ENCODE results near the gene TNRC6B. TPM values are rescaled to one million over a fixed set of nuclear protein-coding genes. Genes with fewer than 3 reads are reported as not detected.
A peak's percentile ranks its signal among the peaks of the same experiment; 100 is the strongest.

Gene TNRC6B
- total RNA-seq, 1 experiment from 2014 or later = 50.4 TPM

DNA sequence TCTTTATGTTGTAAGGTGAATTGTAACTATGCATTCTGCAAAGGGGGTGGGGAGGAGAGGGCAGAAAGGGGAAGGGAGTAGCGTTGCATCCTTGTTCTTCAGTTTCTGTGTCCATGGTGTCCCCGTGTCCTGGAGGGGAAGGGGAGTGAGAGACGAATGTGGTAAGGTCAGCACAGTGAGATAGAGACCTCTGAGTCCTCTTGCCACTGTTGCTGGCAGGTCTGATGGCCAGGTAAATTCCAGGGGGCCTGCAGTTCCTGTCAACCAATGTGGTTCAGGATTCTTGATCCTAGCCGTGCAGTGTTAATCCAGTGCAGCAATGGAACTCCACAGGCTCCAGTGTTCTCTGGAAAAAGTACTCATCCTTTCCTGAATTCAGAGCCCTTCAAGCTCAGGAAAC, 154.0 kb downstream of the TNRC6B start (continued):
- TF ChIP-seq, protein P1, sequence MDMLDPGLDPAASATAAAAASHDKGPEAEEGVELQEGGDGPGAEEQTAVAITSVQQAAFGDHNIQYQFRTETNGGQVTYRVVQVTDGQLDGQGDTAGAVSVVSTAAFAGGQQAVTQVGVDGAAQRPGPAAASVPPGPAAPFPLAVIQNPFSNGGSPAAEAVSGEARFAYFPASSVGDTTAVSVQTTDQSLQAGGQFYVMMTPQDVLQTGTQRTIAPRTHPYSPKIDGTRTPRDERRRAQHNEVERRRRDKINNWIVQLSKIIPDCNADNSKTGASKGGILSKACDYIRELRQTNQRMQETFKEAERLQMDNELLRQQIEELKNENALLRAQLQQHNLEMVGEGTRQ (CRISPR knock-in tag; IDR thresholded peaks at IDR 0.05) = no peak
- TF ChIP-seq RELA (CRISPR knock-in tag; IDR thresholded peaks at IDR 0.05; ENCODE audit: borderline replicate concordance) = no peak
- no peak for TF ChIP-seq MYBL2 (CRISPR knock-in tag; IDR thresholded peaks at IDR 0.05)
- no peak for TF ChIP-seq FOXK1 (CRISPR knock-in tag; IDR thresholded peaks at IDR 0.05)
- no peak for TF ChIP-seq GRHL2 (CRISPR knock-in tag; IDR thresholded peaks at IDR 0.05; ENCODE audit: insufficient replicate concordance, severe bottlenecking)
- TF ChIP-seq, protein P2, sequence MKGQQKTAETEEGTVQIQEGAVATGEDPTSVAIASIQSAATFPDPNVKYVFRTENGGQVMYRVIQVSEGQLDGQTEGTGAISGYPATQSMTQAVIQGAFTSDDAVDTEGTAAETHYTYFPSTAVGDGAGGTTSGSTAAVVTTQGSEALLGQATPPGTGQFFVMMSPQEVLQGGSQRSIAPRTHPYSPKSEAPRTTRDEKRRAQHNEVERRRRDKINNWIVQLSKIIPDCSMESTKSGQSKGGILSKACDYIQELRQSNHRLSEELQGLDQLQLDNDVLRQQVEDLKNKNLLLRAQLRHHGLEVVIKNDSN (CRISPR knock-in tag; IDR thresholded peaks at IDR 0.05) = no peak
- TF ChIP-seq, protein P3, sequence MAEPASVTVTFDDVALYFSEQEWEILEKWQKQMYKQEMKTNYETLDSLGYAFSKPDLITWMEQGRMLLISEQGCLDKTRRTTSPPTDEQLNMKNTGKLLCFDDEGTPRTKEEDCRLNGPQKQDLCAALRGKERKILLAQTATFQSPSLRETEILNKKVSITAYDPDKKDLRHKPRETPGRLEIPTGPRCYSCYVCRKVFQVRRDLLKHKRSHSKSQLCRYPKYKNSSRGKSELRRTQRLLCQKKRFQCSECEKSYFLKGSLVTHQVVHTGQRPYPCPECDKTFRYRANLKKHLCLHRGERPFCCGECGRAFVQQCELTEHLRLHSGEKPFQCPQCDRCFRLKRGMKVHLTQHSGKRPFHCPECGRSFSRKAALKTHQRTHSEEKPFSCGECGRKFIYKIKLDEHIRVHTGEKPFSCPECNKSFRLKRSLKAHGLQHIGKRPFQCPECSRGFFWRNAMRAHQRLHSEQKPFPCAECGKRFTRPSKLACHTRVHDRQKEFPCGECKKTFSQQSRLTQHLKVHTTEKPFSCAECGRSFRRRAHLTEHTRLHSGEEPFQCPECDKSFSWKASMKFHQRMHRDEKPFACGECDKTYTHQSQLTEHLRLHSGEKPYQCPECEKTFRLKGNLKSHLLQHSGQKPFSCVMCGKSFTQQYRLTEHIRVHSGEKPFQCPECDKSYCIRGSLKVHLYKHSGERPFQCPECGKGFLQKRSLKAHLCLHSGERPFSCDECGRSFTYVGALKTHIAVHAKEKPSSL (CRISPR knock-in tag; conservative IDR thresholded peaks at IDR 0.05) = no peak
- TF ChIP-seq ATF1 (CRISPR knock-in tag; IDR thresholded peaks at IDR 0.05) = no peak

DNA sequence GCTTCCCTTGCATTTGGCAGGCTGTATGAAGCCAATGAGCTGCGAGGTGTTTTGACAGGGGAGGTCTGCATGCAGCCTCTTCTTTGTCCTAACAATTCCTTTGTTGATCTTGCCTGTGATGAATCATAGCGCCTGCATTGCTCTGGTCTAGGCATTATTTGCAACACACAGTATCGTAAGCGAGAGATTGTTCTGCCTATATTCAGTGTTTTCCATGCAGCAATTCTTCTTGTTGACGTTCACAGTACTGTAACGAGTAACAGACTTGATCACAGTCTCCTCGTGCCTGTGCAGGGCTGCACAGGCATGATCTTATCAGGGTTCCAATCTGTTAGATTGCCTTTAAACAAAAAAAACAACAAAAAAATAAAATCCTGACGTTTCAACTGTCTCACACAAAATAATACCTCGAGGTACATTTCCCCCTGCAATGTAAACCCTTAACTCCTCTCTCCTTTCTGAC, 154.6 kb downstream of the TNRC6B start:
- Mint-ChIP-seq H3K36me3 (no peaks in the 10 kb centered on the region; the same call in 1 of the 2 replicates), H3K27ac (peak overlapping the region; percentile 54; the same call in 1 of the 2 replicates), H3K4me3 (no peak overlapping the region), H3K4me1 (peaks cover 62% of the 10 kb centered on the region), H3K27me3 (ENCODE audit: low read depth) (no peaks in the 10 kb centered on the region), H3K9me3 (no peaks in the 10 kb centered on the region)
- no peak; the same call in 1 of the 2 replicates for ATAC-seq
- CTCF ChIA-PET = no interaction called here
- no peak for DNase-seq (ENCODE audit: low spot score)
- POLR2A ChIA-PET = no interaction called here
- no peak for TF ChIP-seq PRRX2 (CRISPR knock-in tag; IDR thresholded peaks at IDR 0.05)
- TF ChIP-seq ZNF263 (CRISPR knock-in tag; IDR thresholded peaks at IDR 0.05; ENCODE audit: low read depth) = no peak
- TF ChIP-seq, protein P4, sequence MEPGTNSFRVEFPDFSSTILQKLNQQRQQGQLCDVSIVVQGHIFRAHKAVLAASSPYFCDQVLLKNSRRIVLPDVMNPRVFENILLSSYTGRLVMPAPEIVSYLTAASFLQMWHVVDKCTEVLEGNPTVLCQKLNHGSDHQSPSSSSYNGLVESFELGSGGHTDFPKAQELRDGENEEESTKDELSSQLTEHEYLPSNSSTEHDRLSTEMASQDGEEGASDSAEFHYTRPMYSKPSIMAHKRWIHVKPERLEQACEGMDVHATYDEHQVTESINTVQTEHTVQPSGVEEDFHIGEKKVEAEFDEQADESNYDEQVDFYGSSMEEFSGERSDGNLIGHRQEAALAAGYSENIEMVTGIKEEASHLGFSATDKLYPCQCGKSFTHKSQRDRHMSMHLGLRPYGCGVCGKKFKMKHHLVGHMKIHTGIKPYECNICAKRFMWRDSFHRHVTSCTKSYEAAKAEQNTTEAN (CRISPR knock-in tag; IDR thresholded peaks at IDR 0.05) = no peak
- no peak for TF ChIP-seq ZNF219 (CRISPR knock-in tag; IDR thresholded peaks at IDR 0.05; ENCODE audit: borderline replicate concordance)
- no peak for TF ChIP-seq FOXP1 (CRISPR knock-in tag; IDR thresholded peaks at IDR 0.05; ENCODE audit: borderline replicate concordance)
- no peak for TF ChIP-seq FOXJ3 (CRISPR knock-in tag; IDR thresholded peaks at IDR 0.05; ENCODE audit: borderline replicate concordance)
- TF ChIP-seq, protein P5, sequence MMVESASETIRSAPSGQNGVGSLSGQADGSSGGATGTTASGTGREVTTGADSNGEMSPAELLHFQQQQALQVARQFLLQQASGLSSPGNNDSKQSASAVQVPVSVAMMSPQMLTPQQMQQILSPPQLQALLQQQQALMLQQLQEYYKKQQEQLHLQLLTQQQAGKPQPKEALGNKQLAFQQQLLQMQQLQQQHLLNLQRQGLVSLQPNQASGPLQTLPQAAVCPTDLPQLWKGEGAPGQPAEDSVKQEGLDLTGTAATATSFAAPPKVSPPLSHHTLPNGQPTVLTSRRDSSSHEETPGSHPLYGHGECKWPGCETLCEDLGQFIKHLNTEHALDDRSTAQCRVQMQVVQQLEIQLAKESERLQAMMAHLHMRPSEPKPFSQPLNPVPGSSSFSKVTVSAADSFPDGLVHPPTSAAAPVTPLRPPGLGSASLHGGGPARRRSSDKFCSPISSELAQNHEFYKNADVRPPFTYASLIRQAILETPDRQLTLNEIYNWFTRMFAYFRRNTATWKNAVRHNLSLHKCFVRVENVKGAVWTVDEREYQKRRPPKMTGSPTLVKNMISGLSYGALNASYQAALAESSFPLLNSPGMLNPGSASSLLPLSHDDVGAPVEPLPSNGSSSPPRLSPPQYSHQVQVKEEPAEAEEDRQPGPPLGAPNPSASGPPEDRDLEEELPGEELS (CRISPR knock-in tag; IDR thresholded peaks at IDR 0.05) = no peak
- TF ChIP-seq, protein P1 (CRISPR knock-in tag; IDR thresholded peaks at IDR 0.05) = no peak
- TF ChIP-seq, protein P6, sequence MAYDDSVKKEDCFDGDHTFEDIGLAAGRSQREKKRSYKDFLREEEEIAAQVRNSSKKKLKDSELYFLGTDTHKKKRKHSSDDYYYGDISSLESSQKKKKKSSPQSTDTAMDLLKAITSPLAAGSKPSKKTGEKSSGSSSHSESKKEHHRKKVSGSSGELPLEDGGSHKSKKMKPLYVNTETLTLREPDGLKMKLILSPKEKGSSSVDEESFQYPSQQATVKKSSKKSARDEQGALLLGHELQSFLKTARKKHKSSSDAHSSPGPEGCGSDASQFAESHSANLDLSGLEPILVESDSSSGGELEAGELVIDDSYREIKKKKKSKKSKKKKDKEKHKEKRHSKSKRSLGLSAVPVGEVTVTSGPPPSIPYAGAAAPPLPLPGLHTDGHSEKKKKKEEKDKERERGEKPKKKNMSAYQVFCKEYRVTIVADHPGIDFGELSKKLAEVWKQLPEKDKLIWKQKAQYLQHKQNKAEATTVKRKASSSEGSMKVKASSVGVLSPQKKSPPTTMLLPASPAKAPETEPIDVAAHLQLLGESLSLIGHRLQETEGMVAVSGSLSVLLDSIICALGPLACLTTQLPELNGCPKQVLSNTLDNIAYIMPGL (CRISPR knock-in tag; IDR thresholded peaks at IDR 0.05) = no peak
- TF ChIP-seq, protein P7, sequence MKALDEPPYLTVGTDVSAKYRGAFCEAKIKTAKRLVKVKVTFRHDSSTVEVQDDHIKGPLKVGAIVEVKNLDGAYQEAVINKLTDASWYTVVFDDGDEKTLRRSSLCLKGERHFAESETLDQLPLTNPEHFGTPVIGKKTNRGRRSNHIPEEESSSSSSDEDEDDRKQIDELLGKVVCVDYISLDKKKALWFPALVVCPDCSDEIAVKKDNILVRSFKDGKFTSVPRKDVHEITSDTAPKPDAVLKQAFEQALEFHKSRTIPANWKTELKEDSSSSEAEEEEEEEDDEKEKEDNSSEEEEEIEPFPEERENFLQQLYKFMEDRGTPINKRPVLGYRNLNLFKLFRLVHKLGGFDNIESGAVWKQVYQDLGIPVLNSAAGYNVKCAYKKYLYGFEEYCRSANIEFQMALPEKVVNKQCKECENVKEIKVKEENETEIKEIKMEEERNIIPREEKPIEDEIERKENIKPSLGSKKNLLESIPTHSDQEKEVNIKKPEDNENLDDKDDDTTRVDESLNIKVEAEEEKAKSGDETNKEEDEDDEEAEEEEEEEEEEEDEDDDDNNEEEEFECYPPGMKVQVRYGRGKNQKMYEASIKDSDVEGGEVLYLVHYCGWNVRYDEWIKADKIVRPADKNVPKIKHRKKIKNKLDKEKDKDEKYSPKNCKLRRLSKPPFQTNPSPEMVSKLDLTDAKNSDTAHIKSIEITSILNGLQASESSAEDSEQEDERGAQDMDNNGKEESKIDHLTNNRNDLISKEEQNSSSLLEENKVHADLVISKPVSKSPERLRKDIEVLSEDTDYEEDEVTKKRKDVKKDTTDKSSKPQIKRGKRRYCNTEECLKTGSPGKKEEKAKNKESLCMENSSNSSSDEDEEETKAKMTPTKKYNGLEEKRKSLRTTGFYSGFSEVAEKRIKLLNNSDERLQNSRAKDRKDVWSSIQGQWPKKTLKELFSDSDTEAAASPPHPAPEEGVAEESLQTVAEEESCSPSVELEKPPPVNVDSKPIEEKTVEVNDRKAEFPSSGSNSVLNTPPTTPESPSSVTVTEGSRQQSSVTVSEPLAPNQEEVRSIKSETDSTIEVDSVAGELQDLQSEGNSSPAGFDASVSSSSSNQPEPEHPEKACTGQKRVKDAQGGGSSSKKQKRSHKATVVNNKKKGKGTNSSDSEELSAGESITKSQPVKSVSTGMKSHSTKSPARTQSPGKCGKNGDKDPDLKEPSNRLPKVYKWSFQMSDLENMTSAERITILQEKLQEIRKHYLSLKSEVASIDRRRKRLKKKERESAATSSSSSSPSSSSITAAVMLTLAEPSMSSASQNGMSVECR (CRISPR knock-in tag; IDR thresholded peaks at IDR 0.05; ENCODE audit: borderline replicate concordance) = no peak
- no peak for TF ChIP-seq GABPB1 (CRISPR knock-in tag; IDR thresholded peaks at IDR 0.05)
- TF ChIP-seq ZNF138 (CRISPR knock-in tag; conservative IDR thresholded peaks at IDR 0.05) = no peak
- no peak for TF ChIP-seq ZNF416 (CRISPR knock-in tag; IDR thresholded peaks at IDR 0.05)
- no peak for TF ChIP-seq NFYB (CRISPR knock-in tag; conservative IDR thresholded peaks at IDR 0.05; ENCODE audit: low read depth)
- TF ChIP-seq TCF7 (CRISPR knock-in tag; IDR thresholded peaks at IDR 0.05; ENCODE audit: low read depth) = no peak
